Osteocyte (in vitro differentiated cells): Measurements from ENCODE around the gene RPS6KA5. TPM values are rescaled to one million over a fixed set of nuclear protein-coding genes. Genes with fewer than 3 reads are reported as not detected.

Source experiments
- DNase-seq: peaks from one replicate; pipeline ENCODE4 v3.0.0; 2021; ENCODE audit warnings: mixed read lengths; ENCODE audit not compliant: unreplicated experiment; ENCODE audit errors: extremely low spot score
- H3K27ac Mint-ChIP-seq: one replicate; pipeline ENCODE4 v1.8.0; 2021; ENCODE audit warnings: mild to moderate bottlenecking, mixed read lengths; ENCODE audit not compliant: unreplicated experiment
- H3K27me3 Mint-ChIP-seq: one replicate; pipeline ENCODE4 v1.8.0; 2021; ENCODE audit warnings: mixed read lengths; ENCODE audit not compliant: unreplicated experiment
- H3K36me3 Mint-ChIP-seq: one replicate; pipeline ENCODE4 v1.8.0; 2021; ENCODE audit warnings: mixed read lengths; ENCODE audit not compliant: unreplicated experiment
- H3K4me1 Mint-ChIP-seq: one replicate; pipeline ENCODE4 v1.8.0; 2021; ENCODE audit warnings: mixed read lengths; ENCODE audit not compliant: unreplicated experiment
- H3K4me3 Mint-ChIP-seq: one replicate; pipeline ENCODE4 v1.8.0; 2021; ENCODE audit warnings: mild to moderate bottlenecking, moderate library complexity, mixed read lengths; ENCODE audit not compliant: unreplicated experiment
- H3K9me3 Mint-ChIP-seq: one replicate; pipeline ENCODE4 v1.8.0; 2021; ENCODE audit warnings: mixed read lengths; ENCODE audit not compliant: unreplicated experiment
- total RNA-seq: library from RNA; stranded (reverse); gene quantifications from 2 replicates; pipeline ENCODE4 v1.2.1, GENCODE V29; 2021
- TF ChIP-seq, protein P1 (sequence below): fragments of 200-600 bp; sonication (generic); IDR thresholded peaks from 2 replicates; pipeline ENCODE4 v1.5.0; 2021; ENCODE audit warnings: antibody characterized with exemption, mild to moderate bottlenecking, moderate library complexity

The RPS6KA5 gene
- total RNA-seq, 1 donor from 2014 or later, result 3.4 TPM

DNA sequence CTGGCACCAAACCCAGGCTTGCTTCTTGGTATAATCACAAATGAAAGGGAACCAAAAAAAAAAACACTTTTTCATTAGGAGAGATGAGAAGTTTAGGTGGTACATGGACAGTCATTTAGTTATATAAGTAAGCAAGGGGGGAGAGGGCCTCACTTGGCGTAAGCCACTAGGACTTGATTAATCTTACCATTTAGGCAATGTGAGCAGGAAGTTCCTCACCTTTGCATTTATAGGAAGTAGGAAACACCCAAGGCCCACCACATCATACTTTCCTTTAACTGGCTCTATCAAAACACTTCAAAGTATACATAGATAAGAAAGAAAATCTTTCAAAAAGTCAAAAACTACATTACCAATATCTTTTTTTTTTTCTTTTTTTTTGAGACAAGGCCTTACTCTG is 6.7 kb upstream of the RPS6KA5 start:
- Mint-ChIP-seq H3K4me3 (no peak overlapping the region), H3K27ac (no peak overlapping the region), H3K9me3 (no peaks in the 10 kb centered on the region), H3K27me3 (peaks cover 8% of the 10 kb centered on the region), H3K4me1 (no peaks in the 10 kb centered on the region), H3K36me3 (no peaks in the 10 kb centered on the region)
- DNase-seq, result no peak
- TF ChIP-seq, protein P1, sequence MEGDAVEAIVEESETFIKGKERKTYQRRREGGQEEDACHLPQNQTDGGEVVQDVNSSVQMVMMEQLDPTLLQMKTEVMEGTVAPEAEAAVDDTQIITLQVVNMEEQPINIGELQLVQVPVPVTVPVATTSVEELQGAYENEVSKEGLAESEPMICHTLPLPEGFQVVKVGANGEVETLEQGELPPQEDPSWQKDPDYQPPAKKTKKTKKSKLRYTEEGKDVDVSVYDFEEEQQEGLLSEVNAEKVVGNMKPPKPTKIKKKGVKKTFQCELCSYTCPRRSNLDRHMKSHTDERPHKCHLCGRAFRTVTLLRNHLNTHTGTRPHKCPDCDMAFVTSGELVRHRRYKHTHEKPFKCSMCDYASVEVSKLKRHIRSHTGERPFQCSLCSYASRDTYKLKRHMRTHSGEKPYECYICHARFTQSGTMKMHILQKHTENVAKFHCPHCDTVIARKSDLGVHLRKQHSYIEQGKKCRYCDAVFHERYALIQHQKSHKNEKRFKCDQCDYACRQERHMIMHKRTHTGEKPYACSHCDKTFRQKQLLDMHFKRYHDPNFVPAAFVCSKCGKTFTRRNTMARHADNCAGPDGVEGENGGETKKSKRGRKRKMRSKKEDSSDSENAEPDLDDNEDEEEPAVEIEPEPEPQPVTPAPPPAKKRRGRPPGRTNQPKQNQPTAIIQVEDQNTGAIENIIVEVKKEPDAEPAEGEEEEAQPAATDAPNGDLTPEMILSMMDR, result no peak

DNA sequence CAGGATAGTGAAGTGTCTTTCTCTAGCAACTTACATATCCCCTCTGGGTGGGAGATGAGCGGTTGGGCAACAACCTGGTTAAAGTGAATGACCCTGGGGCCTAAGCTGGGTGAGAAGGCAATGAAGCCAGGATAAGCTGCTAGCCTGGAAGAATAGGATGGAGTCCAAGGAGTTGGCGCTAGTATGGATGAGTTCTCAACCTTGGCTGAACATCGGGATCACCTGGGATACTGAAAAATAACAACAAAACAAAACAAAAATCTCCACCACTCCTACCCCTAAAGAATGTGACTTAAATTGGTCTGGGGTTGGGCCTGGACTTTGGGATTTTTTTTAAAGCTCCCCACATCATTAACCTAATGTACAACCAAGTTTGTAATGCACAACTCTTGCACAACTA is 4.8 kb upstream of the RPS6KA5 start:
- Mint-ChIP-seq H3K4me1 (no peaks in the 10 kb centered on the region), H3K4me3 (no peak overlapping the region)

DNA sequence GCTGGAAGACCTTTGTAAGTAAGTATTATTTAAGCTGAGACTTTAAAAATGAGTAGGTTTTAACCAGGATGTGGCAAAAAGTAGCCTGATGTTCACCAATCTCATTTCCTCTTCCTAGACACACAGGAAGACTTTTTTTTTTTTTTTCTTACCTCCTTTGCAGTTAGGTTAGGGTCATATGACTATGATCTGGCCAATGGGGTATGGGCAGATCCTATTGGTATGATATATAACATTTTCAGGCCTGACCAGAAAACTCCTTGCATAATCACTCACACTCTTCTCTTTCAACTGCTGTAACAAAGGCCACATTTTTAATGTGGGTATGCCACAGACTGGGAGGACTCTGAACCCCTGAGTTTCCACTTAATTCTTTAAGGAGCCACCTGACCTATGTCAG is 2.7 kb upstream of the RPS6KA5 start:
- no peak for DNase-seq
- Mint-ChIP-seq H3K36me3 (no peaks in the 10 kb centered on the region), H3K4me1 (peaks cover 4% of the 10 kb centered on the region), H3K27ac (no peak overlapping the region), H3K4me3 (no peak overlapping the region), H3K27me3 (peaks cover 2% of the 10 kb centered on the region), H3K9me3 (no peaks in the 10 kb centered on the region)
- TF ChIP-seq, protein P1, result no peak

More for the DNA sequence above, 4.8 kb upstream of the RPS6KA5 start:
- Mint-ChIP-seq H3K9me3 (no peaks in the 10 kb centered on the region), H3K27me3 (peaks cover 5% of the 10 kb centered on the region), H3K27ac (no peak overlapping the region), H3K36me3 (no peaks in the 10 kb centered on the region)
- DNase-seq, result no peak
- TF ChIP-seq, protein P1, result no peak

DNA sequence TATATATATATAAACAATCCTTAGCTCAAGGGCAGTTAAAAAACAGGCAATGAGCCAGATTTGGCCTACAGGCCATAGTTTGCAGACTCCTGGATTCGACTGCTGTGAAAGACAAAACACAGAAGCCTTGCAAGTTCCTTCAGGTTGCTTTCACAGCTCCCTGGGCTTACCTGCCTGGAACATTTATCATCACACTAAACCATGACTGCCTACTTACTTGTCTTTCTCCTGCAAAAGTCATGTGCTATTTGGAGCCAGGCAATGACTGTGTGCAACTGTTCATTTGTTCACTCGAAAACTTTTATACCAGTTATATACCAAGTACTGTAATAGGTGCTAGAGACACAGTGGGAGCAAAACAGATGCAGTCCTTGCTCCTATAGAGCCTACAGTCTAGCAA is 2.2 kb upstream of the RPS6KA5 start:
- Mint-ChIP-seq H3K27ac (no peak overlapping the region), H3K4me1 (peaks cover 4% of the 10 kb centered on the region)

DNA sequence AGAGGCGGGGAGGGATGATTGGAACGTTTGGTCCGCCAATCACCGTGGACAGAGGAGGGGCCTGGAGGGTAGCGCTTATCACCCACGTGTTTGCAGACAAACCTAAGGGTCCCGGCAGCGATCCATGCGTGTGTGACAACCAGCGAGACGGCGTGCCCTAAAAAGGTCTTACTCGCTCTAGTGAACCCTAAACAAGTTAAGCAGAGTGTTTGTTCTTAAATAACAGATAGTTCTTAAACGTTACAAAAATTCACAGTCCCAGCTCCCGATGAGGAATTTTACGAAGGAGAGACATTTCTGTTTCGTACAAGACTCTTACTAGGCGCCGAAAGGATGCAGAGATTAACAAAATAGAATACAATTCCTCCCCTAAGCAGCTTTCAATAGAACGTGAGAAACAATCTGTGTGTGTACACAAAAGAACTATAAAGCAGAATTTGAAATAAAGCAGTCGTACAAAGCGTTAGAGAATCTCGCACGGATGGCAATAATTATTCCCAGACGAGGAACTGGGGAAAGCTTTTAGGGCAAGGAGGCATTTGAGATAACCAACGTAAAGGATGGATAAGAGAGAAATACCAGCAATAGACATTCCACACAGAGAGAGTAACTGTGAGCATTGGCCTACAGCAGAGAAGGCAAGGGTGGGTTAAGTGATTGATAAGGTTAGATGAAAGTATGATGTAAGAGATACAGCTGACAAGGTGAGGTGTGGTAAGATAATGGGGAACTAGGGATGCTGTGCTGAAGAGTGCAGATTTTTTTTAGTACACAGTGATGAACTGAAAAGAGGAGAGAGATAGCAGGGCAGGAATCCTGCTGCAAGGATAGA is 831 bp upstream of the RPS6KA5 start:
- no peaks in the 10 kb centered on the region for H3K36me3 Mint-ChIP-seq
- H3K9me3 Mint-ChIP-seq, result no peaks in the 10 kb centered on the region
- no peak overlapping the region for H3K4me3 Mint-ChIP-seq
- TF ChIP-seq, protein P1, result no peak
- peaks cover 4% of the 10 kb centered on the region for H3K4me1 Mint-ChIP-seq
- H3K27me3 Mint-ChIP-seq, result peaks cover 2% of the 10 kb centered on the region
- no peak overlapping the region for H3K27ac Mint-ChIP-seq
- DNase-seq, result no peak

More for the DNA sequence above, 2.2 kb upstream of the RPS6KA5 start:
- TF ChIP-seq, protein P1, result no peak
- Mint-ChIP-seq H3K27me3 (peaks cover 2% of the 10 kb centered on the region), H3K36me3 (no peaks in the 10 kb centered on the region), H3K9me3 (no peaks in the 10 kb centered on the region), H3K4me3 (no peak overlapping the region)
- no peak for DNase-seq
